Activated CD4-positive, alpha-beta T cell treated with anti-CD3 and anti-CD28 coated beads, Interleukin-2, amount 50 U/mL, for 48 hours (primary cell): ENCODE data around the gene LMAN2.
"Not testable (repeated sequence)": the region's sequence is repeated elsewhere in the genome, so short reads cannot be mapped to it uniquely, and the experiment has no call there.

Experiments used
- DNase-seq, 2 experiments: peaks; one replicate each; pipeline ENCODE4 v3.0.0-alpha.2; 2020

The LMAN2 gene

DNA sequence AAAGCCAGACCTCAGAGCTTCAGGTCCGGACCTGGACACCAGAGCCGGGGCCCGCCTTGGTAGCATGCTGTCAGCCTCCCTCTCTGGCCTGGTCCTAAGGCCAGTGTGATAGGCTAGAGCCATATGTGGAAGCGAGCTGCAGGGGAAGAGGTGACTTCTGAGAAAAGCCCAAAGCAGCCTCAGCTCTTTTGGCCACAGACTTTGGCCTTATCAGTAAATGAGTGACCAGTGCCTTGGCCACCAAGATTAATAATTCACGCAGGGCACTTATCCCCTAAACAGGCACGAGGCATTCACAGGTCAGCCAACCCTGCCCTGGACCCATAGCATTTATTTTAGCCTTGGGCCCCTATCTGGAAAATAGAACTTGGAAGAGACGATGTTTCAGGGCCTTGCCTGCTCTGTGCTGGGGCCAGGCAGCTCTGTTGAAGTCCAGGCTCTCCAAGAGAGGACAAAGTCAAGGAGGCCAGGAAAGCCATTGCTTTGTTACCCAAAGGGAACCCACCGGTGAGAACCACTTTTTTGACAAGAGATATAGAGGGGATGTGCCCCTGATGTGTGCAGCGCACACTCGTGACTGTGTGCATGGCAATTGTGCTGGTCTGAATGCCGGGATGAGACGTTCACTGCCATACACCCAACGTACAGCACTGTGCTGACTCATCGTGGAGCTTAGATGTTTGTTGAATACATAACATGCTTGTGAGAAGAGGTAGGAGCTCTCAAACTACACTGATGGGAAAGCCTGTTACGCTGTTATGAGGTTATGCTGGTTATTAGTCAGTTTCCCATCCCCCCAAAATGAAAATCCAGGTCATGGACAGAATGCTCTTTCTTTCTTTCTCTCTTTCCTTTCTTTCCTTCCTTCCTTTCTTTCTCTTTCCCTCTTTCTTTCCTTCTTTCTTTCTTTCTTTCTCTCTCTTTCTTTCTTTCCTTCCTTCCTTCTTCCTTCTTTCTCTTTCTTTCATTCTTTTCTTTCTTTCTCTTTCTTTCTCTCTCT, 27.7 kb upstream of the LMAN2 start:
- DNase-seq: peak in 1 of 2 experiments; percentile 51

DNA sequence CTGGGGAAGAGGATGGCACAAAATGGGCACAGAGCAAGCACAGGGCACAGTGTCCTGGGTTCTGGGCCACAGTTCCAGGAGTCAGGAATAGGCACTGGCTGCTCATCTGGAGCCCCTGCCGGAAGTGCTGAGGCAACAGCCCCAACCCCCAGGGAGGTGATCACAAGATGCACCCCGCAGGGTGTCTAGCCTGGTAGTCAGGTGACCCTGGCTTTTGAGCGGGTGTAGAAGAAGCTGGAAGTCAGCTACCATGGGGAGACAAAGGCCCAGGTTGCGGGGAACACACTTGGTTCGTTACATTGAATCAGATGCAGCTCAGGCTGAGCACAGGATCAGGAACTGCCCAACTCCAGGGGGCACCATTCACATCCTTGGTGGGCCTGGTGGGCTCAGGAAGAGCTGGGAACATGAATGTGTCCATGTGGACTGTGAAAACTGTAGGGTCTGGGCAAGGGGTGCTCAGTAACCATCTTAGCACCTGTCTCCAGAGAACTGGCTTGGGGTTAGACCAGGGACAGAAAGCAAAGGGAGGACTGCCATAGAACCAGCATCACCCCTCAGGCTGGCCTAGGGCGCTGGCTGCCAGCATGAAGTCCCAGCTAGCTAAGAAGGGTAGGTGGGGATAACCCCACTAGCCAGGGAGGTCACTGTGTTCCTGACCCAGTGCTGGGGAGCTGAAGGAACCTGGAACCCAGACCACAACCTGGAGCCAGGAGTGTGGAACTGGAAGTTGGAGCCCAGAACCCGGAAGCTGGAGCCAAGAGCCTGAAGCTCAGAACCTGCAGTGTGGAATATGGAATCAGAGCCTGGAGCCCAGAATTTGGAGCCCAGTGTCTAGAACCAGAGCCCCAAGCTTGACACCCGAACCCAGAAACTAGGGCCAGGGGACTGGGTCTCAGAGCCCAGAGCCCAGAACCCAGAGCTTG, 26.6 kb upstream of the LMAN2 start:
- no peak for DNase-seq

DNA sequence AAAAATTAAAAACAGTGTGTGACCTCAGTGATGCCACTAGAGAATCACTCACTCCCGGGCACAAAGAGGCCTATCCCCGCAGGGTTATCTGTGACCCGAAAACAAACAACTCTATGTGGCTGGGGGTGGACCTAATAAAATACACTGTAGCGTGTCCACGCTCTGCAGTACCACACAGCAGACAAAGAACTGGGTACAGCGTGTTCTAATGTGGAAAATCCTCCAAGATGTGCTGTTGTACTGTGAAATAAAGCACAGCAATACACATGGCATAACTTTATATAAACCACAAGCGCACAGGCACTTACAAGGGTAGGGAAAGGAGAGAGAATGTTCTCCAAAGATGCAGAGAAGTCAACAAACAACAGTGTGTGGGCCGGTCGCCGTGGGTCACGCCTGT, 24.6 kb upstream of the LMAN2 start:
- no peak for DNase-seq

DNA sequence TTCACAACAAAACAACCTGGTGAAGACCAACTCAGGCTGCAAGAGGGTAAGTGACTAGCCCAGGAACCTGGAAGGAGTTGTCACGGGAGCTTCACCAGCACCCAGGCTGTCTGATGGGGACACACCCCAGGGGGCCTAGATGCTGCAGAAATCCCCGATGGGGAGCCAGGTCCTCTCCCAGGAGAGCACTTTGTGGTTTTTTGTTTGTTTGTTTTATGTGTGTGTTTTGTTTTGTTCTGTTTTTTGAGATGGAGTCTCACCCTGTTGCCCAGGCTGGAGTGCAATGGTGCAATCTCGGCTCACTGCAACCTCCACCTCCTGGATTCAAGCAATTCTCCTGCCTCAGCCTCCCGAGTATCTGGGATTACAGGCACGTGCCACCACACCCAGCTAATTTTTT, 24.0 kb upstream of the LMAN2 start:
- DNase-seq: not testable (repeated sequence)

DNA sequence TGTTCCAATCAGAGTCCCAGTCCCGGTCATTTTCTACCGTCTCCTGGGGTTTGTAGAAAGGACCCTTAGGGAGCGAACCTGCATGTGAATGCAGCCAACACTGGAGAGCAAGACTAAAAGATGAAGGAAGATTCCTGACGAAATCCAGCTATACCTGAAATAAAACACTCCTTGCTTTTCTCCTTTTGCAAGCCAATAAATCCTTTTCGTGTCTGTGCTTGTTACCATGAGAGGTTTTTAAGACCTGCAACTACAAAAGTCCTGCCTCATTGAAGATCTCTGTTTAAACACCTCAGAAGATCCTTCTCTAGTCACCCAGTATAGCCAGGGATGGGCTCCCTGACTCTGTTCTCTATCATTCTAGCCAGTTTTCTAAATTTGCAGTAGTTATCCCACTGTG, 22.7 kb upstream of the LMAN2 start:
- no peak for DNase-seq

DNA sequence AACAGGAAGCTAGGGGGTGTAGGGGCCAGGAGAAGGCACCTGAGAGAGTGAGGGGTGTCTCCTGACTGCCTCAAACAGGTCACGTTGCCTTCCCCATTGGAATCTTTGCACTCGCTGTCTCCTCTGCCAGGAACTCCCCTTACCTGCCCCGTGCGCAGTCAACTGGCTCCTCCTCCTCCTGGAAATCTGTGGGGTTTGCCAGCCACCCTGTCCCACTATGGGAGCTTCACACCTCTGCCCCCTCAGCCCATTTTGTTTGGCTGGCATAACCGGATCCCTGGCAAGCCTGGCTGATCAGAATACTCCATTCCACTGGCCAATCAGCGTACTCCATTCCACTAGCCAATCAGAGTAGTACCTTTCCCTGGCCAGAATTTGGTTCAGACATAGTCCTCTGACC, 22.3 kb upstream of the LMAN2 start:
- no peak for DNase-seq

DNA sequence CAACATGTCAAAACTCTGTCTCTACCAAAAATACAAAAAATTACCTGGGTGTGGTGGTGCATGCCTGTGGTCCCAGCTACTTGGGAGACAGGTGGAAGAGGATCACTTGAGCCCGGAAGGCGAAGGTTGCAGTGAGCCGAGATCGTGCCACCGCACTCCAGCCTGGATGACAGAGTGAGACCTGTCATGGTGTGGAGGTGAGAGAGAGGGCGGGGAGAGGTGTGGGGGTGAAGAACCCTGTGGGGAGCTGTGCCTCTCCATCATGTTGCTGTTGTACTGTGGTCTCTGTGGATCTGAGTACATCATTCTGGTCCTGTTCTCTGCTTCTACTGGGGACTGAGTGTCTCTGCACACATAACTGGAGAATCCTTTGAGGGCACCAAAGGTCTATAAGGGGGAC, 21.4 kb upstream of the LMAN2 start:
- DNase-seq: peak in 1 of 2 experiments; percentile 26

DNA sequence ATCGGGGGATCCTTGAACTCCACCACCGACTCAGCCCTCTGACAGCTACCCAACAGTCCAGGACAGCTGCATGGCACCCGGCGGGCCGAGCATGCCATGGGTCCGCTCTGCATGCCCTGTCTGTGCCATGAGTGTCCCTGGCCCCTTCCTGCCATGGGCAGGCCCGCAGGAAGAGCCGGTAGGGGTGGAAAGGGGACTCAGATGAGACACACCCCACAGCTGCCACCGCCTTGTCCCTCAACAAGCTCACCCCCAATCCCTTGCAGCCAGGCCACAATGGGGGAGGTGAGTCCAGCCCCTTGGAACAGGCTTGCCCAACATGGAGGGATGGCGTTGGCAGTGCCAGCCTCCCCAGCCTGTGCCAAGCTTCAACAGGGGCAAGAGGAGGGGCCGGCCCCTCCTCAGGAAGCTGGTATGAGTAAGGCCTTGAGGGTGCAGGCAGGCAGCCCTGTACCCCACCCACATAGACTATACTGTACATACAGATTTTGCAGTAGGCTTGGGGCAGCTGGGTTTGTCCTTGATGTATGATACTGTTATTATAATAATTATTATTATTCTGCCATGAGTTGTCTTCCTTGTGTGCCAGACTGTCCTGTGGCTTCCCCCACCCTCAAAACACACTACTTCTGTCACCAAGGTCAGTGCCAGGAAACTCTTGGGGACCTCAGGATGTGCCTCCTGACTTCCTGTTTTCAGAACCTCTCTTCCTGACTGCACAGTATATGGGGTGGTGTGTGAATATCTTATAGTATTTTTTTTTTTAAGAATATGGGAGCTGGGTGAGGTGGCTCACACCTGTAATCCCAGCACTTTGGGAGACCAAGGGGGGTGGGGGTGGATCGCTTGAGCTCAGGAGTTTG, 20.8 kb upstream of the LMAN2 start:
- peak in 1 of 2 experiments; percentile 28 for DNase-seq

DNA sequence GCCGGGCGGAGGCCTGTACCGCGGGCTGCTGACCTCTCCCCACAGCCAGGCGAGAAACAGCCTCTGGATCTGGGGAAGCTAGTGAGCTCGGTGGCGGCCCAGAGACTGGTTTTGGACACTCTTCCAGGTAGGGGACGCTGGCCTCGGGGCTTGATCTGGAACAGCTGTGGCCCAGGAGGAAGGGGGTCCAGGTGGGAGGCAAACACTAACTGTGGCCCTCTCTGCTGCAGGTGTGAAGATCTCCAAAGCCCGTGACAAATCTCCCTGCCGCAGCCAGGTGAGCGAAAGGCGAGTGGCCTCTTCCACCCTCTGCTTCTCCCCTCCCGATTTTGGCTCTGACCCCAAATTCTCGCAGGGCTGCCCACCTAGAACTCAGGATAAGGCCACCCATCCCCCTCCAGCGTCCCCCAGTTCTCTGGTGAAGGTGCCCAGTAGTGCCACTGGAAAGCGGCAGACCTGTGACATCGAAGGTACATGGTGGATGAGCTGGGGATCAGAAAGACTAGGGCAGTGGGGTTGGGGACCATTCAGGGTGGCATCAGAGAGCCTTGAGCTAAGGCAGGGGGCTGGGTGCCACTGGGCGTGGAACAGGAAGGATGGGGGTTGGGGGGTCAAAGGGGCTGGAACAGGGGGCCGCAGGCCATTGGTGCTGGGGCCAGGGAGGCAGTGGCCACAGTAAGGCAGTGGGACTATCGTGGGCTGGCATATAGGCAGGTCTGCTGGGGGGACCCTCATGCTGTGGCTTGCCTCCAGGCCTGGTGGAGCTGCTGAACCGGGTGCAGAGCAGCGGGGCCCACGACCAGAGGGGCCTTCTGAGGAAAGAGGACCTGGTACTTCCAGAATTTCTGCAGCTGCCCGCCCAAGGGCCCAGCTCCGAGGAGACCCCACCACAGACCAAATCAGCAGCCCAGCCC, 19.9 kb upstream of the LMAN2 start:
- no peak for DNase-seq

DNA sequence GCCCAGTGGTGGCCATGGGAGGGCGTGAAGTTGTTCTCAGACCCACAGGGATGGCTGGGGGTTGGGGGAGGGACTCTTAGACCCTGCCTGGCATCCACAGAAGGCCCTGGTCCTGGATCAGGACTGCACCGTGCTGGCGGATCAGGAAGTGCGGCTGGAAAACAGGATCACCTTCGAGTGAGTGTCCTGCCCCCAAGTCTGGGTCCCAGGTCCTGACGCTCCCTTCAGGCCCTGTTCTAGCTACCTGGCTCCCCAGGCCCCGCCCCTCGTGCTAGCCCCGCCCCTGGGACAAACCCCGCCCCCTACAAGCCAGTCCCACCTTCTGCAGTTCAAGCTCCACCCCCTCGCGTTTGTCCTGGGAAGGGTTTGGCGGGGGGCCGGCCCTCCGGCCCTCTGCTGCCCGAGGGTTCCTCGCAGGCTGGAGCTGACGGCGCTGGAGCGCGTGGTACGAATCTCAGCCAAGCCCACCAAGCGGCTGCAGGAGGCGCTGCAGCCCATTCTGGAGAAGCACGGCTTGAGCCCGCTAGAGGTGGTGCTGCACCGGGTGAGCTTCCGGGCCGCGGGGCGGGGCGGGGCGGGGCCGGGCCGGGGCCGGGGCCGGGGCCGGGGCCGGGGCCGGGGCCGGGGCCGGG, 19.1 kb upstream of the LMAN2 start:
- peak in 1 of 2 experiments; percentile 47 for DNase-seq

DNA sequence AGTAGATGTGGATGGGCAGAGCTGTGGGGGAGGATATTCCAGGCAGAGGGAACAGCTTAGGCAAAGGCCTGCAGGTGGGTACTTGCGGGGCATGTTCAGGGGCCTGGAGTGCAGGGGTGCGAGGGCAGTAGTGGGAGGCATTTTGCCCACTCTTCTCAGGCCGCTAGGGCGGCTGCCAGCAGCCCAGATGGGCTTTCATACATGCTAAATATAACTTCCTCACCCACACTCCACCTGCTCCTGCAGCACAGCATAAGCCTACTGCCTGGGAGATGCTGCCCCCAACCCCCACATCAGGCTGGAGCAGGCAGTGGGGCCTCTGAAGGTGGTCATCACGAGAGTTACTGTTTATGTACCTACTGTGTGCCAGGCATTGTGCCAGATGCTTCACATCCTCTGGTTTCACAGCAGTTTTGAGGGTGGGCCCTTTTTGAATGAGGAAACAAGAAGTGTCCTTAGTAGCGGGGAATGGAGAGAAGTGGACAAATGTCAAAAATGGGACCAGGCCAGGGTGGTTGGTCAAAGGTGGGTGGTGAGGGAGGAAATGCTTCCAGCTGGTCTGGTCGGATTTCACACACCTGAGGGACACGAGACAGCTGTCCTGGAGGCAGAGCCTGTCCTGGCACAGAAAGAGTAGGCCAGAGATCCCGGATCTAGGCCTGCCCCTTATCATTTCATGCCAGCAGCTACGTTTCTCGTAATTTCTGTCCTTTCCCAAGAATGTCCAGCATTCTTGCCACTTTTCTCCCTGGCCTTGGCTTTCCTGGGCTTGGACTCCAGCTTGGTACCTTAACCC, 18.4 kb upstream of the LMAN2 start:
- no peak for DNase-seq

DNA sequence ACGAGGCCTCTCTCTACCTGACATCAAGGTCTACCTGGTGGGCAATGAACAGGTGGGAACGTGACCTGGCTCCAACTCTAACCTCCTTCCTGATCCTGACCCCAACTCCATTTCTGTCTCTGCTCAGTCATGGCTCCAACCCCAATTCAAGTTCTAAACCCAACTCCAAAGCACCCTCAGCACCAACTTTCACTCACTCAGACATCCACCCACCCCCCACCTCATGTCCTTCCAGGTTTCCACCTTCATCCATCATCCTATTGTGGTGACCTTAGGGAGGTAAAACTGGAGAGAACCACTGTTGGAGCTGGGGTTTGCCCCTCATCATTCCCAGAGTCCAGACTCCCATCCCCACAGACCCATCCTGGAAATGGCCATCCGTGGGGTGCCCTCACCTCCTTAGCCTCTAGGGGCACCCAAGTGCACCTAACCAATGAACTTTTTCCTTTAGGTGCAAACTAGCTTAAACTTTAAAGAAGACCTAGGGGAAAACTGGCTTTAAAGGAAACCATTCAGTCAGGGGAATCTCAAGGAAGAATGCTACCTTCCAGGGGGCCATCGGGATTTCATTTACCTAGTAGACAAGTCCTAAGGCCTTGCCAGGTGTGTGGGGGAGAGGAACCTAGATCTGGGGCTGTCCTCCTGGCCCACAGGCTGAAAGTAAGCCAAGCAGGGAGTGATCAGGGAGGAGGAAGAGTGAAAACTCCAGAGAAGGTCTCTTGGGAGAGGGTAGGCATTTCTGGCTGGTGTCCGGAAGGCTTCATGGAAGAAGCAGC, 17.6 kb upstream of the LMAN2 start:
- DNase-seq: peak in 1 of 2 experiments; percentile 47

DNA sequence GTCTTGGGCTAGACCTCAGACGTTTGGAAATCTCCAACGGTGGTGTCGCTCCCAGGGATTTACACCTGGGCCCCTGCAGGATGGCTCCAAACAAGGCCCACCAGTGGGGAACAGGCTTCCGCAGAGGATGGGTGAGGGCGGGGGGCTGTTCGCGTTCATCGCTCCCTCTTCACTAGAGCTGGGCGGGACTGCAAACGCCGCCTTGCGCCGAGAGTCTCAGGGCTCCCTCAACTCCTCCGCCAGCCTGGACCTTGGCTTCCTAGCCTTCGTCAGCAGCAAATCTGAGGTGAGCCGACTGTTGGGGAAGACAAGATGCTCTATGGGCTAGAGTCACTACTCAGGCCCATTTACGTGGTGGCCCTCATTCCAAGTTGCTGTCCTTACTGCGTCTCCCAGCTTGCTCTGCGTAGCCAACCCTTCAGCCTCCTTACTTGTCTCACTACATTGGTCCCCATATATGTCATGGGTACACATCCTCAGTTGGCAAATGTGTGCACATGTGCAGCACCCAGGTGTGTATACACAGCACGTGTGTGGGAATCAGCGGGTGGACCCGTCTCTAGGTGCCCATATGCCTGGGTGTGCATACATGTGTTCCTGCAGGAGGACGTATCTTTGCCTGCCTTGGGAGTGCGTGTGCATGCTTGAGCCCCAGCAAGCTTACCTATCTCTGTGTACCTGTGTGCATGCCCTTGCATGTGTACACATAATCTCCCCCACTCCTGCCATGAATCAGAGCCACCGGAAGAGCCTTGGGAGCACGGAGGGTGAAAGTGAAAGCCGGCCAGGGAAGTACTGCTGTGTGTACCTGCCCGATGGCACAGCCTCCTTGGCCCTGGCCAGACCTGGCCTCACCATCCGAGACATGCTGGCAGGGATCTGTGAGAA, 16.8 kb upstream of the LMAN2 start:
- DNase-seq: no peak

DNA sequence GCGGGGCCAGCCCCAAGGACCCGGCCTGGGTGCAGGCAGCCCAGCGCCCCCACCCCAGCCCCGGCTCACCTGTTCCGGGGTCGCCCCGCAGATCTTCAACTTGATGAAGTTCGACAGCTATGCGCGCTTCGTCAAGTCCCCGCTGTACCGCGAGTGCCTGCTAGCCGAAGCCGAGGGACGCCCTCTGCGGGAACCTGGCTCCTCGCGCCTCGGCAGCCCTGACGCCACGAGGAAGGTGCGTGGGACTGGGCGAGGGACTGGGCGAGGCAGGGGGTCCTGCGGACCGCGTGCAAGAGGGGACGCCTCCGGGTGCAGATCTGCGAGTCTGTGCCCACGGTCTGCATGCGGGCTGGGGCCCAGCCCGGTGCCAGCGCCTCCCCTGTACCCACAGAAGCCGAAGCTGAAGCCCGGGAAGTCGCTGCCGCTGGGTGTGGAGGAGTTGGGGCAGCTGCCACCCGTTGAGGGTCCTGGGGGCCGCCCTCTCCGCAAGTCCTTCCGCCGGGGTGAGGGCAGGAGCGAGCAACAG, 15.9 kb upstream of the LMAN2 start:
- no peak for DNase-seq

DNA sequence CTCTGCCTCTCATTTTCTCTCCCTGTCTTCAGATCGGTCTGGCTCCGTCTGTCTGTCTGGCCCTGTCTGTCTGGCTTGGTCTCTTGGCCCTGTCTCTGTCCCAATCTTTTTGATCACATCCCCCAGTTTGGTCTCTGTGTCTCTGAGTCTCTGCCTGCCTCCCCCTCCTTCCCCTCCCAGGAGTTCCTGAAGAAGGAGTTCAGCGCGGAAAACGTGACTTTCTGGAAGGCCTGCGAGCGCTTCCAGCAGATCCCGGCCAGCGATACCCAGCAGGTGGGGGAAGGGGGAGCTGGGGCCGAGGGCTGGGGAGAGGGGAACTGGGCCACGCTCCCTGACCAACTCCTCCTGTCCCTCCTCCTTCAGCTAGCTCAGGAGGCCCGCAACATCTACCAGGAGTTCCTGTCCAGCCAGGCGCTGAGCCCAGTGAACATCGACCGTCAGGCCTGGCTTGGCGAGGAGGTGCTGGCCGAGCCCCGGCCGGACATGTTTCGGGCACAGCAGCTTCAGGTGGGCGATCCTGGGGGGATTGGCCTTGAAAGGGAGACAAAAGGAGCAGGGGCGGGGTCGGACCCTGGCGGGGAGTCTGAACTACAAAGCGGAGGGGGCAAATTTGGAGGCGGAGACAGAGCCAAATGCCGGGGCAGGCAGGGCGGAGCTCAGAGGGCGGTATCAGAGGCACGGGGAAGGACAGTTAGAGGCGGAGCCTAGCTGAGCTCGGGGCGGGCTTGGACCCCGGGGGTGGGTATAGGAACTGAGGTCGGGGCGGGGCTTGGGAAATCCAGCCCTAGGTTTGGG, 15.3 kb upstream of the LMAN2 start:
- no peak for DNase-seq

DNA sequence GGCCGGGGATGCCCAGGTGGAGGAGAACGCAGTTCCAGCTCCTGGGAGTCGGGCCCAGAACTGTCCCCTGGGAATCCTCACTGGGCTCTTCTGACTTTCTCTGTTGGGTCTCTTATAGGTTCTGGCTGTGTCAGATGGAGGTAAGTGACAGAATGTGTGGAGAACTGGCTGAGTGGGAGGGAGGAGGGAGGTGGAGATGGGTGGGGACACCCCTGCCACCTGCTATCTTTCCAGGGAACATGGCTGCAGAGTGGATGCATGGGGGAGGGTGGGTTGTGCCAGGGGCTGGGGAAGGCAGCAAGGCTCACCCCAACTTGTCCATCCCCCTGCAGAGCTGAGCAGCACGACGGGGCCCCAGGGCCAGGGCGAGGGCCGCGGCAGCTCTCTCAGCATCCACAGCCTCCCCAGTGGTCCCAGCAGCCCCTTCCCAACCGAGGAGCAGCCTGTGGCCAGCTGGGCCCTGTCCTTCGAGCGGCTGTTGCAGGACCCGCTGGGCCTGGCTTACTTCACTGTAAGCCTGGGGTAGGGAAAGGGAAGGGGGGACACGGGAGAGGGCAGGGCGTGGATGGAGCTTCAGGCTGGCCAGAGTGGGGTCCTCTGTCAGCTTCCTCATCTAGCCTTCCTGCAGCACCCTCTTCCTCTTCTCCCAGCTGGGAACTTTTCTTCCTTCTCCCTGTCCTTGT, 14.5 kb upstream of the LMAN2 start:
- no peak for DNase-seq
